Suprapubic skin (tissue), 4 donors: ENCODE measurements around the gene VIPR1. TPM values are rescaled to one million over a fixed set of nuclear protein-coding genes. Genes with fewer than 3 reads are reported as not detected.
"Not testable (repeated sequence)": the region's sequence is repeated elsewhere in the genome, so short reads cannot be mapped to it uniquely, and the experiment has no call there.

Source experiments
- DNase-seq, 2 donors: peaks; one replicate each; pipeline ENCODE4 v3.0.0-alpha.2; 2019; ENCODE audit warnings: low spot score in 2 of 2
- H3K27ac ChIP-seq: fragments of 200-600 bp; sonication (generic); one replicate; pipeline ENCODE4 v1.5.1; 2019
- H3K27me3 ChIP-seq: fragments of 200-600 bp; sonication (generic); one replicate; pipeline ENCODE4 v1.5.1; 2019
- H3K36me3 ChIP-seq: fragments of 200-600 bp; sonication (generic); one replicate; pipeline ENCODE4 v1.5.1; 2019
- H3K4me1 ChIP-seq: fragments of 200-600 bp; sonication (generic); one replicate; pipeline ENCODE4 v1.5.1; 2019
- H3K4me3 ChIP-seq: fragments of 200-600 bp; sonication (generic); one replicate; pipeline ENCODE4 v1.5.1; 2019; ENCODE audit warnings: mild to moderate bottlenecking
- H3K9me3 ChIP-seq: fragments of 200-600 bp; sonication (generic); one replicate; pipeline ENCODE4 v1.5.1; 2019
- CTCF ChIP-seq, 2 donors: fragments of 200-600 bp in 1 of 2; fragments of 450-650 bp in 1 of 2; sonication (generic) in 1 of 2; IDR thresholded peaks; one replicate each; pipeline ENCODE4 v1.5.1; 2016 to 2019; ENCODE audit warnings: antibody characterized with exemption in 2 of 2, mild to moderate bottlenecking in 1 of 2, moderate library complexity in 1 of 2
- EP300 ChIP-seq: sonication (generic); formaldehyde crosslinking; IDR thresholded peaks from one replicate; pipeline ENCODE4 v1.6.1; 2017; ENCODE audit warnings: antibody characterized with exemption
- POLR2A ChIP-seq, 2 donors: fragments of 450-650 bp; IDR thresholded peaks; one replicate each; pipeline ENCODE4 v1.6.1; 2017; ENCODE audit warnings: antibody characterized with exemption in 2 of 2, mild to moderate bottlenecking in 2 of 2, moderate library complexity in 2 of 2
- POLR2AphosphoS5 ChIP-seq, 3 donors: sonication (generic); formaldehyde crosslinking; IDR thresholded peaks; one replicate each; pipeline ENCODE4 v1.6.1; 2017; ENCODE audit warnings: antibody characterized with exemption in 3 of 3
- WGBS: methylation state at CpG from one replicate; pipeline ENCODE4 v1.1.5; 2018; 5-methylcytosine and 5-hydroxymethylcytosine counted together
- total RNA-seq, 4 donors: library from RNA; depleted of rRNA; stranded (reverse); fragments of >200 nt; gene quantifications; one replicate each; pipeline ENCODE4 v1.1.0, GENCODE V29; 2016

VIPR1 gene
- total RNA-seq, 4 donors from 2014 or later: 39.8 to 148 (median 74.3) TPM

- DNase-seq: no peak
- Histone ChIP-seq H3K27ac (no peak overlapping the region), H3K27me3 (no peaks in the 10 kb centered on the region), H3K4me3 (no peak overlapping the region), H3K4me1 (peaks cover 14% of the 10 kb centered on the region), H3K9me3 (no peaks in the 10 kb centered on the region), H3K36me3 (peaks cover 52% of the 10 kb centered on the region)
- TF ChIP-seq EP300 (no peak), POLR2A (IDR thresholded peaks at IDR 0.05) (no peak), POLR2AphosphoS5 (IDR thresholded peaks at IDR 0.05) (no peak), CTCF (IDR thresholded peaks at IDR 0.05) (no peak)
- 29% methylated on average over 1 of the region's 1 CpG for WGBS
Measured at GRCh38 chr3:42550250-42550649, 47.8 kb downstream of the VIPR1 start.

GRCh38 chr3:42552830-42553229 lies 50.4 kb downstream of the VIPR1 start:
- H3K27me3 ChIP-seq: no peaks in the 10 kb centered on the region
- peaks cover under 1% of the 10 kb centered on the region for H3K4me1 ChIP-seq
- peaks cover 76% of the 10 kb centered on the region for H3K36me3 ChIP-seq
- WGBS: 40% methylated on average over 1 of the region's 1 CpG
- no peaks in the 10 kb centered on the region for H3K9me3 ChIP-seq
- DNase-seq: no peak
- no peak overlapping the region for H3K27ac ChIP-seq
- TF ChIP-seq POLR2AphosphoS5 (IDR thresholded peaks at IDR 0.05) (no peak), POLR2A (IDR thresholded peaks at IDR 0.05) (no peak), CTCF (IDR thresholded peaks at IDR 0.05) (no peak), EP300 (no peak)
- H3K4me3 ChIP-seq: no peak overlapping the region

GRCh38 chr3:42556089-42556632 lies 53.7 kb downstream of the VIPR1 start:
- DNase-seq: no peak
- H3K4me3 ChIP-seq: no peak overlapping the region
- peaks cover 85% of the 10 kb centered on the region for H3K36me3 ChIP-seq
- H3K9me3 ChIP-seq: no peaks in the 10 kb centered on the region
- no peak overlapping the region for H3K27ac ChIP-seq
- no peaks in the 10 kb centered on the region for H3K4me1 ChIP-seq
- TF ChIP-seq CTCF (IDR thresholded peaks at IDR 0.05) (no peak), POLR2A (IDR thresholded peaks at IDR 0.05) (no peak), EP300 (no peak), POLR2AphosphoS5 (IDR thresholded peaks at IDR 0.05) (no peak)
- no peaks in the 10 kb centered on the region for H3K27me3 ChIP-seq
- 70% methylated on average over 3 of the region's 3 CpGs for WGBS

GRCh38 chr3:42556817-42557216 lies 54.4 kb downstream of the VIPR1 start:
- not testable (repeated sequence) for H3K4me3 ChIP-seq, H3K27ac ChIP-seq, H3K9me3 ChIP-seq, DNase-seq, H3K27me3 ChIP-seq, H3K4me1 ChIP-seq
- WGBS: 92% methylated on average over 6 of the region's 6 CpGs
- H3K36me3 ChIP-seq: peaks cover 87% of the 10 kb centered on the region

DNA sequence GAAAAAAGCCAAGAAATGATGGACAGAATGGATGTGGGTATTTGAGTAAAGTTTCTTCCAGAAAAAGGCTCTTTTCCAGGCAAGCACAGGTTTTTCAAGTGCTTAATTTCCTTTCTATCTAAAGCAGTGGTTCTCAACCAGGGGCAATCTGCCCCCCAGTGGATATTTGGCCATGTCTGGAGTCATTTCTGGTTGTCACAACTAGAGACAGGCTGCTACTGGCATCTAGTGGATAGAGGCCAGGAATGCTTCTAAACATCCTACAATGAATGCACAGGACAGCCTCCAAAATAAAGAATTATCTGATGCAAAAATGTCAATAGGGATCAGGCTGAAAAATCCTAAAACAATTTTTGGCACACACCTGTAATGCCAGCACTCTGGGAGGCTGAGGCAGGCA lies 55.4 kb downstream of the VIPR1 start:
- no peak for TF ChIP-seq POLR2AphosphoS5 (IDR thresholded peaks at IDR 0.05)
- no peak for TF ChIP-seq EP300
- TF ChIP-seq CTCF (IDR thresholded peaks at IDR 0.05): no peak
- TF ChIP-seq POLR2A (IDR thresholded peaks at IDR 0.05): no peak
- H3K4me1 ChIP-seq: no peaks in the 10 kb centered on the region
- no peak for DNase-seq
- no peak overlapping the region for H3K27ac ChIP-seq
- H3K9me3 ChIP-seq: no peaks in the 10 kb centered on the region
- peaks cover 87% of the 10 kb centered on the region for H3K36me3 ChIP-seq
- no peak overlapping the region for H3K4me3 ChIP-seq
- no peaks in the 10 kb centered on the region for H3K27me3 ChIP-seq
